ENCODE results near the gene TNIP3. TPM values are rescaled to one million over a fixed set of nuclear protein-coding genes. Genes with fewer than 3 reads are reported as not detected.

TNIP3 gene
- total and polyA plus RNA-seq, 9 of the 15 experiments (the other 6 are each of a cell fraction or from before 2014, with no cell fraction given), result 0.14 TPM; not detected in 8

DNA sequence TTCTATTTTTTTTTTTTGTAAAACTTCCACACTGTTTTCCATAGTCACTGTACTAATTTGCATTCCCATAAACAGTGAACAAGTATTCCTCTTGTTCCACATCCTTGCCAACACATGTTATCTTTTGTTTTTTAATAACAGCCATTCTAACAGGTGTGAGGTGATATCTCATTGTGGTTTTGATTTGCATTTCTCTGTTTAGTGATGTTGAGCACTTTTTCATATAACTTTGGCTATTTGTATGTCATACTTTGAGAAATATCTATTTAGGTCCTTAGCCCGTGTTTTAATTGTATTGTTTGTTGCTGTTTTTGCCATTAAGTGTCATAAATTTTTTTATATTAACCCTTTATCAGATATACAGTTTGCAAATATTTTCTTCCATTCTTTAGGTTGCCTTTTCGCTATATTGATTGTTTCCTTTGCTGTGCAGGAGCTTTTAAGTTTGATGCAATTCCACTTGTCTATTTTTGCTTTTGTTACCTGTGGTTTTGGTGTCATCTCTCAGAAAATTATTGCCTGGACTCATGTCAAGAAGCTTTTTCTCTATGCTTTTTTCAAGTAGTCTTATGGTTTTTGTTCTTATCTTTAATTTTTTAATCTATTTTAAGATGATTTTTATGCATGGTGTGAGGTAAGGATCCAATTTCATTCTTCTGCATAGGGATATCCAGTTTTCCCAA lies 63.9 kb downstream of the TNIP3 start:
- no peak for ATAC-seq
- H3K36me3 ChIP-seq (ENCODE audit: control insufficient read depth, insufficient read depth, low read length), result no peaks in the 10 kb centered on the region
- H3K79me2 ChIP-seq (ENCODE audit: control insufficient read depth, insufficient read depth, low read length), result no peaks in the 10 kb centered on the region
- intact Hi-C loops (cut with micrococcal nuclease), result no loop called here
- 5% methylated on average over 2 of the region's 2 CpGs for WGBS (ENCODE audit: insufficient coverage, low coverage, missing lambda C conversion rate)
- BruUV-seq (replicated peaks), result no TSS peak
- no peaks in the 10 kb centered on the region for H3K4me1 ChIP-seq (replicated peaks in 1 of 2; ENCODE audit: control insufficient read depth in 2 of 2, insufficient read depth in 2 of 2, low read length in 2 of 2)
- ChIA-PET POLR2A (no interaction called here), CTCF (ENCODE audit: low intra/inter-chr PET ratio) (no interaction called here)
- H3K27ac ChIP-seq (ENCODE audit: extremely low read depth, low read depth, low read length), result no peak overlapping the region
- H3K4me2 ChIP-seq (ENCODE audit: insufficient read depth, low read length), result no peak overlapping the region
- DNase-seq (ENCODE audit: extremely low read depth in 1 of 4, low spot score in 3 of 4), result no peak
- H3K9me3 ChIP-seq (replicated peaks; ENCODE audit: control insufficient read depth, insufficient read depth, low read depth, low read length), result no peaks in the 10 kb centered on the region
- no peak overlapping the region for H3K9ac ChIP-seq (ENCODE audit: insufficient read depth in 1 of 2, low read depth in 2 of 2, low read length in 2 of 2)
- in situ Hi-C loops (cut with MboI), result no loop called here
- no peak overlapping the region for H3K4me3 ChIP-seq
- FAIRE-seq, result no peak
- no peak overlapping the region for H2AFZ ChIP-seq (ENCODE audit: low read depth, low read length)
- H4K20me1 ChIP-seq (replicated peaks; ENCODE audit: control insufficient read depth, insufficient read depth, low read length), result no peaks in the 10 kb centered on the region
- H3K9me1 ChIP-seq (ENCODE audit: control insufficient read depth, insufficient read depth, low read length), result no peaks in the 10 kb centered on the region
- no peaks in the 10 kb centered on the region for H3K27me3 ChIP-seq (ENCODE audit: control insufficient read depth in 2 of 2, insufficient read depth in 2 of 2, low read length in 2 of 2)
- no peak for TF ChIP-seq PTTG1 (tag; IDR thresholded peaks at IDR 0.05; ENCODE audit: low read depth)
- no peak for TF ChIP-seq ZFP36 (IDR thresholded peaks at IDR 0.05; ENCODE audit: low read depth, low read length, partially characterized antibody)
- no peak for TF ChIP-seq SMAD2 (IDR thresholded peaks at IDR 0.05; ENCODE audit: low read depth, low read length)
- TF ChIP-seq, protein P1, sequence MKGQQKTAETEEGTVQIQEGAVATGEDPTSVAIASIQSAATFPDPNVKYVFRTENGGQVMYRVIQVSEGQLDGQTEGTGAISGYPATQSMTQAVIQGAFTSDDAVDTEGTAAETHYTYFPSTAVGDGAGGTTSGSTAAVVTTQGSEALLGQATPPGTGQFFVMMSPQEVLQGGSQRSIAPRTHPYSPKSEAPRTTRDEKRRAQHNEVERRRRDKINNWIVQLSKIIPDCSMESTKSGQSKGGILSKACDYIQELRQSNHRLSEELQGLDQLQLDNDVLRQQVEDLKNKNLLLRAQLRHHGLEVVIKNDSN (CRISPR knock-in tag; IDR thresholded peaks at IDR 0.05), result no peak
- TF ChIP-seq GTF2E2 (tag; IDR thresholded peaks at IDR 0.05), result no peak
- TF ChIP-seq, protein P2, sequence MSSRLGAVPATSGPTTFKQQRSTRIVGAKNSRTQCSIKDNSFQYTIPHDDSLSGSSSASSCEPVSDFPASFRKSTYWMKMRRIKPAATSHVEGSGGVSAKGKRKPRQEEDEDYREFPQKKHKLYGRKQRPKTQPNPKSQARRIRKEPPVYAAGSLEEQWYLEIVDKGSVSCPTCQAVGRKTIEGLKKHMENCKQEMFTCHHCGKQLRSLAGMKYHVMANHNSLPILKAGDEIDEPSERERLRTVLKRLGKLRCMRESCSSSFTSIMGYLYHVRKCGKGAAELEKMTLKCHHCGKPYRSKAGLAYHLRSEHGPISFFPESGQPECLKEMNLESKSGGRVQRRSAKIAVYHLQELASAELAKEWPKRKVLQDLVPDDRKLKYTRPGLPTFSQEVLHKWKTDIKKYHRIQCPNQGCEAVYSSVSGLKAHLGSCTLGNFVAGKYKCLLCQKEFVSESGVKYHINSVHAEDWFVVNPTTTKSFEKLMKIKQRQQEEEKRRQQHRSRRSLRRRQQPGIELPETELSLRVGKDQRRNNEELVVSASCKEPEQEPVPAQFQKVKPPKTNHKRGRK (tag; IDR thresholded peaks at IDR 0.05), result no peak
- TF ChIP-seq CBFA2T2 (conservative IDR thresholded peaks at IDR 0.05), result no peak
- no peak for TF ChIP-seq NFYB (IDR thresholded peaks at IDR 0.05; ENCODE audit: extremely low read depth, insufficient read length)
- no peak for TF ChIP-seq SETDB1 (IDR thresholded peaks at IDR 0.05; ENCODE audit: low read length)
- TF ChIP-seq, protein P3, sequence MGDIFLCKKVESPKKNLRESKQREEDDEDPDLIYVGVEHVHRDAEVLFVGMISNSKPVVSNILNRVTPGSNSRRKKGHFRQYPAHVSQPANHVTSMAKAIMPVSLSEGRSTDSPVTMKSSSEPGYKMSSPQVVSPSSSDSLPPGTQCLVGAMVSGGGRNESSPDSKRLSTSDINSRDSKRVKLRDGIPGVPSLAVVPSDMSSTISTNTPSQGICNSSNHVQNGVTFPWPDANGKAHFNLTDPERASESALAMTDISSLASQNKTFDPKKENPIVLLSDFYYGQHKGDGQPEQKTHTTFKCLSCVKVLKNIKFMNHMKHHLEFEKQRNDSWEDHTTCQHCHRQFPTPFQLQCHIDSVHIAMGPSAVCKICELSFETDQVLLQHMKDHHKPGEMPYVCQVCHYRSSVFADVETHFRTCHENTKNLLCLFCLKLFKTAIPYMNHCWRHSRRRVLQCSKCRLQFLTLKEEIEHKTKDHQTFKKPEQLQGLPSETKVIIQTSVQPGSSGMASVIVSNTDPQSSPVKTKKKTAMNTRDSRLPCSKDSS (IDR thresholded peaks at IDR 0.05; ENCODE audit: low read depth, partially characterized antibody), result no peak
- TF ChIP-seq ZFP1 (CRISPR knock-in tag; IDR thresholded peaks at IDR 0.05), result no peak
- TF ChIP-seq SLC30A9 (CRISPR knock-in tag; IDR thresholded peaks at IDR 0.05), result no peak
- TF ChIP-seq, protein P4, sequence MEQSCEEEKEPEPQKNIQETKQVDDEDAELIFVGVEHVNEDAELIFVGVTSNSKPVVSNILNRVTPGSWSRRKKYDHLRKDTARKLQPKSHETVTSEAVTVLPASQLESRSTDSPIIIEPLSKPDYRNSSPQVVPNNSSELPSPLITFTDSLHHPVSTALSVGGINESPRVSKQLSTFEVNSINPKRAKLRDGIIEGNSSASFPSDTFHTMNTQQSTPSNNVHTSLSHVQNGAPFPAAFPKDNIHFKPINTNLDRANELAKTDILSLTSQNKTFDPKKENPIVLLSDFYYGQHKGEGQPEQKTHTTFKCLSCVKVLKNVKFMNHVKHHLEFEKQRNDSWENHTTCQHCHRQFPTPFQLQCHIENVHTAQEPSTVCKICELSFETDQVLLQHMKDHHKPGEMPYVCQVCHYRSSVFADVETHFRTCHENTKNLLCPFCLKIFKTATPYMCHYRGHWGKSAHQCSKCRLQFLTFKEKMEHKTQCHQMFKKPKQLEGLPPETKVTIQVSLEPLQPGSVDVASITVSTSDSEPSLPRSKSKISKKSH (CRISPR knock-in tag; IDR thresholded peaks at IDR 0.05), result no peak

Data from K562 (cell line).